K562 (cell line): Measurements from ENCODE around the gene OR2B2. TPM values are rescaled to one million over a fixed set of nuclear protein-coding genes. Genes with fewer than 3 reads are reported as not detected.
A peak's percentile ranks its signal among the peaks of the same experiment; 100 is the strongest.

ENCODE experiments used
- ATAC-seq: fragments of 200-7000 bp; cut with Tn5 transposase; 3 replicates; pipeline ENCODE4 v1.9.1; 2020; ENCODE audit warnings: moderate library complexity
- BruUV-seq: library from RNA; stranded (reverse); fragments of 400-500 nt; replicated peaks from 2 replicates; lab custom pipeline; 2021; lab: Mats Ljungman, UMichigan
- CTCF ChIA-PET: fragments of 300-600 bp; formaldehyde crosslinking; extraction: SDS; loops from one replicate; lab custom pipeline; 2021; ENCODE audit warnings: low intra/inter-chr PET ratio; lab: Yijun Ruan, JAX
- POLR2A ChIA-PET: fragments of 300-600, 350-650 bp; sonication (Branson Sonifier 250); formaldehyde crosslinking; extraction: SDS; loops from one replicate; lab custom pipeline; 2021; ENCODE audit warnings: antibody characterized with exemption, inconsistent platforms; lab: Yijun Ruan, JAX
- DNase-seq, 4 experiments: peaks; one replicate each; pipeline versions ENCODE4 v3.0.0 to v3.0.0-alpha.2; 2011 to 2018; ENCODE audit warnings: low spot score in 3 of 4, mixed read lengths in 3 of 4; ENCODE audit errors: extremely low read depth in 1 of 4
- FAIRE-seq: peaks from 2 replicates; lab custom pipeline; 2011; peaks lifted over from hg19 to GRCh38; lab: Jason Lieb, UNC
- H2AFZ ChIP-seq: 2 replicates; pipeline ENCODE4 v1.6.0; 2011; ENCODE audit warnings: low read depth, low read length, control low read depth, inconsistent platforms
- H3K27ac ChIP-seq: fragments of 200-600 bp; 3 replicates; pipeline ENCODE4 v1.8.0; 2011; ENCODE audit warnings: low read depth, mild to moderate bottlenecking, control low read depth, inconsistent platforms, low read length, moderate library complexity, mixed read lengths; ENCODE audit errors: extremely low read depth
- H3K27me3 ChIP-seq, 2 experiments: fragments of 300-600 bp in 1 of 2; 2 replicates in 1 of 2; 3 replicates in 1 of 2; pipeline versions ENCODE4 v1.6.0 to v1.8.0; 2011; ENCODE audit warnings: inconsistent platforms in 2 of 2, low read length in 2 of 2, mild to moderate bottlenecking in 1 of 2, mixed read lengths in 1 of 2, moderate library complexity in 1 of 2; ENCODE audit not compliant: control insufficient read depth in 2 of 2, insufficient read depth in 2 of 2
- H3K36me3 ChIP-seq: fragments of 300-600 bp; 3 replicates; pipeline ENCODE4 v1.8.0; 2011; ENCODE audit warnings: mild to moderate bottlenecking, low read length, inconsistent platforms; ENCODE audit not compliant: control insufficient read depth, insufficient read depth
- H3K4me1 ChIP-seq, 2 experiments: fragments of 200-600 bp in 1 of 2; replicated peaks in 1 of 2; 2 replicates in 1 of 2; 3 replicates in 1 of 2; pipeline versions ENCODE4 v1.5.1 to v1.8.0; 2011; ENCODE audit warnings: inconsistent platforms in 2 of 2, low read length in 2 of 2, mild to moderate bottlenecking in 1 of 2, mixed read lengths in 1 of 2, moderate library complexity in 1 of 2; ENCODE audit not compliant: control insufficient read depth in 2 of 2, insufficient read depth in 2 of 2
- H3K4me2 ChIP-seq: 2 replicates; pipeline ENCODE4 v1.6.1; 2011; ENCODE audit warnings: low read length, control low read depth, inconsistent platforms, mixed read lengths; ENCODE audit not compliant: insufficient read depth
- H3K4me3 ChIP-seq: fragments of 200-600 bp; sonication (generic), shearing (Covaris generic); 2 replicates; pipeline ENCODE4 v1.5.1; 2016; ENCODE audit warnings: control low read depth, inconsistent platforms
- H3K79me2 ChIP-seq: fragments of 200-600 bp; 3 replicates; pipeline ENCODE4 v1.8.0; 2011; ENCODE audit warnings: low read length, inconsistent platforms; ENCODE audit not compliant: control insufficient read depth, insufficient read depth
- H3K9ac ChIP-seq, 2 experiments: 2 replicates each; pipeline versions ENCODE4 v1.6.0 to v1.6.1; 2011; ENCODE audit warnings: low read depth in 2 of 2, low read length in 2 of 2, control low read depth in 1 of 2, inconsistent platforms in 1 of 2, mild to moderate bottlenecking in 1 of 2, mixed read lengths in 1 of 2; ENCODE audit not compliant: insufficient read depth in 1 of 2
- H3K9me1 ChIP-seq: one replicate; pipeline ENCODE4 v1.6.0; 2011; ENCODE audit warnings: inconsistent platforms, mild to moderate bottlenecking, low read length, moderate library complexity; ENCODE audit not compliant: control insufficient read depth, insufficient read depth
- H3K9me3 ChIP-seq: replicated peaks from 2 replicates; pipeline ENCODE4 v1.5.1; 2011; ENCODE audit warnings: low read depth, low read length, inconsistent platforms; ENCODE audit not compliant: control insufficient read depth, insufficient read depth
- H4K20me1 ChIP-seq: replicated peaks from 2 replicates; pipeline ENCODE4 v1.6.1; 2011; ENCODE audit warnings: low read length, inconsistent platforms, mixed read lengths; ENCODE audit not compliant: control insufficient read depth, insufficient read depth
- EP400 ChIP-seq: fragments of 450-650 bp; IDR thresholded peaks from 2 replicates; pipeline ENCODE4 v1.6.1; 2017; ENCODE audit warnings: antibody characterized with exemption, mild to moderate bottlenecking, moderate library complexity
- GABPB2 ChIP-seq: fragments of 250-450 bp; sonication (Bioruptor Pico); conservative IDR thresholded peaks from 2 replicates; pipeline ENCODE4 v1.5.1; 2021; ENCODE audit warnings: mild to moderate bottlenecking
- ZNF780A ChIP-seq: fragments of 250-450 bp; sonication (Bioruptor Pico); IDR thresholded peaks from 2 replicates; pipeline ENCODE4 v1.5.0; 2021; ENCODE audit warnings: mild to moderate bottlenecking
- WGBS: fragments of 100-300 bp; shearing (Covaris generic); methylation state at CpG from one replicate; pipeline ENCODE4 v1.1.6; 2016; ENCODE audit warnings: low coverage, mixed read lengths; ENCODE audit not compliant: insufficient coverage; ENCODE audit errors: missing lambda C conversion rate; 5-methylcytosine and 5-hydroxymethylcytosine counted together
- in situ Hi-C: fragments of 300-500 bp; cut with MboI; formaldehyde crosslinking; loops from 4 replicates; pipeline ENCODE4 v1.15.0; 2018; ENCODE audit warnings: inconsistent platforms, mixed read lengths
- intact Hi-C: fragments of 100-400 bp; cut with micrococcal nuclease; formaldehyde crosslinking; loops from 2 replicates; pipeline ENCODE4 v1.14.2; 2022
- polyA plus RNA-seq, 8 experiments: library from polyadenylated mRNA; depleted of rRNA in 4 of 8; stranded (reverse) in 5 of 8; unstranded in 3 of 8; fragments of >200 nt; fragmentation: Nextera tagmentation in 2 of 8; fragmentation: Illumina TruSeq in 1 of 8; extraction: Ambion mirVana in 2 of 8; extraction: Trizol in 1 of 8; gene quantifications; 2 replicates each; pipeline versions ENCODE4 v1.2.1 to v1.2.3, GENCODE V29; 2011 to 2014; ENCODE audit warnings: inconsistent platforms in 1 of 8, missing spikeins in 1 of 8
- total RNA-seq, 7 experiments: library from RNA; depleted of rRNA in 6 of 7; stranded (reverse); fragments of >200 nt in 6 of 7; fragmentation: Illumina TruSeq in 2 of 7; extraction: Trizol in 2 of 7; gene quantifications; 2 replicates each; pipeline versions ENCODE4 v1.2.1 to v1.2.3, GENCODE V29; 2011 to 2021; ENCODE audit warnings: low replicate concordance in 1 of 7

The OR2B2 gene
- total and polyA plus RNA-seq, 9 of the 15 experiments (the other 6 are each of a cell fraction or from before 2014, with no cell fraction given): 0.24 TPM; not detected in 8

- CTCF ChIA-PET: no interaction called here
- H3K27me3 ChIP-seq: no peaks in the 10 kb centered on the region
- no TSS peak for BruUV-seq
- intact Hi-C loops: no loop called here
- no peak for TF ChIP-seq GABPB2
- TF ChIP-seq, all 486 proteins: peak for 0
- ATAC-seq: no peak
- in situ Hi-C loops: no loop called here
- no peak overlapping the region for H3K4me3 ChIP-seq
- no peaks in the 10 kb centered on the region for H3K9me1 ChIP-seq
- no peaks in the 10 kb centered on the region; the same call in 2 of the 3 replicates for H3K79me2 ChIP-seq
- peaks cover 47% of the 10 kb centered on the region for H3K36me3 ChIP-seq
- no peaks in the 10 kb centered on the region for H4K20me1 ChIP-seq
- no peak overlapping the region for H3K4me2 ChIP-seq
- no peak for DNase-seq
- 89% methylated on average over 4 of the region's 4 CpGs for WGBS
- H3K9ac ChIP-seq: no peak overlapping the region; a peak in 1 of 4 replicates
- no peaks in the 10 kb centered on the region for H3K4me1 ChIP-seq
- no peak overlapping the region for H2AFZ ChIP-seq
- no peak for FAIRE-seq
- POLR2A ChIA-PET: interaction anchor here (1.2 to 1.5 kb wide), 2 partner anchors 17 to 19 kb away, joined by 3 to 4 read pairs; no protein-coding TSS in a partner anchor
- no peak overlapping the region for H3K27ac ChIP-seq
- H3K9me3 ChIP-seq: no peaks in the 10 kb centered on the region
Observed at GRCh38 chr6:27957516-27957915, 45.3 kb upstream of the OR2B2 start.

DNA sequence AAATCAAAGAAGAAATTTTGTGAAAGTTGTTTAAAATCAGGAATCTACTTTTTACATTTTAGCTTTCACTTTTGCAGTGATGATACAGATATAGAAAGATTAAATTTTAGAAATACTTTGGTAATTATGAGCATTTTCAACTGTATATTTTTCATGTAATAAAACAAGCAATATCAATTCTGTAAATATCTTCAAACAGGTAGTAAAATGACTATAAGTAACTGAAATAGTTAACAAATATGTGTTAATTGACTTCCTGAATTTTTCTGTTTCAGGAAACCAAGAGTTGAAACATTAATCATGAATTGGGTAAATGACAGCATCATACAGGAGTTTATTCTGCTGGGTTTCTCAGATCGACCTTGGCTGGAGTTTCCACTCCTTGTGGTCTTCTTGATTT is 44.7 kb upstream of the OR2B2 start, which contains the start of gene OR2B6:
Gene OR2B6, plus strand, starts transcription at position 301 of the 400 bp plus-strand sequence. Its CDS starts 0 bp downstream, at position 301.
- H3K9me1 ChIP-seq: no peaks in the 10 kb centered on the region
- FAIRE-seq (no peak), ATAC-seq (no peak), DNase-seq (no peak)
- ChIA-PET CTCF (no interaction called here), POLR2A (interaction anchor here (0.9 to 1.3 kb wide), 3 partner anchors 8 to 14 kb away, joined by 3 read pairs; no protein-coding TSS in a partner anchor)
- H3K4me1 ChIP-seq: peaks cover 0 to 1% of the 10 kb centered on the region in 2 experiments; a peak in 2 of 5 replicates
- intact Hi-C loops: no loop called here
- WGBS: 29% methylated on average over 1 of the region's 1 CpG
- no peaks in the 10 kb centered on the region; the same call in 2 of the 3 replicates for H3K79me2 ChIP-seq
- 0 out of 2 replicates have a peak, but pooled peaks have one; percentile 8 for TF ChIP-seq EP400
- no peak for TF ChIP-seq ZNF780A (CRISPR knock-in tag)
- in situ Hi-C loops: no loop called here
- H3K36me3 ChIP-seq: peaks cover 53% of the 10 kb centered on the region
- H4K20me1 ChIP-seq: no peaks in the 10 kb centered on the region
- no peak within 1 kb of the TSS; a peak in 1 of 4 replicates for H3K9ac ChIP-seq
- BruUV-seq: no TSS peak
- H3K27me3 ChIP-seq: no peaks in the 10 kb centered on the region
- no peak within 1 kb of the TSS for H2AFZ ChIP-seq
- H3K9me3 ChIP-seq: no peaks in the 10 kb centered on the region
- H3K4me2 ChIP-seq: no peak within 1 kb of the TSS
- H3K27ac ChIP-seq: no peak within 1 kb of the TSS
- no peak within 1 kb of the TSS for H3K4me3 ChIP-seq
